Measurements from ENCODE around the gene KASH5. TPM values are rescaled to one million over a fixed set of nuclear protein-coding genes. Genes with fewer than 3 reads are reported as not detected.

Gene KASH5
- total and polyA plus RNA-seq, 2 of the 8 experiments (the other 6 are each of a cell fraction or from before 2014, with no cell fraction given), result 0.05 to 0.19 TPM

- TF ChIP-seq SIN3A (conservative IDR thresholded peaks at IDR 0.05 in 1 of 2, IDR thresholded peaks at IDR 0.05 in 1 of 2; ENCODE audit: low read depth in 1 of 2, low read length in 2 of 2) (peak in 1 of 2 experiments; percentile 87; a peak in 2 of 4 replicates), RAD21 (IDR thresholded peaks at IDR 0.05 in 1 of 2, conservative IDR thresholded peaks at IDR 0.05 in 1 of 2; ENCODE audit: low read depth in 2 of 2, low read length in 2 of 2) (no peak), CHD1 (IDR thresholded peaks at IDR 0.05; ENCODE audit: low read depth, low read length) (no peak), PHF8 (conservative IDR thresholded peaks at IDR 0.05; ENCODE audit: low read depth, low read length) (no peak), CTBP2 (IDR thresholded peaks at IDR 0.05; ENCODE audit: borderline replicate concordance, insufficient read depth, insufficient read length, low read length) (no peak), KDM4A (IDR thresholded peaks at IDR 0.05; ENCODE audit: low read depth, low read length, severe bottlenecking) (peak; percentile 32), SIX5 (IDR thresholded peaks at IDR 0.05; ENCODE audit: low read depth, low read length) (no peak), POLR2AphosphoS5 (IDR thresholded peaks at IDR 0.05; ENCODE audit: low read depth, low read length) (peak; percentile 80; the same call in 1 of the 2 replicates), TBP (IDR thresholded peaks at IDR 0.05; ENCODE audit: low read depth, low read length) (no peak; the same call in none of the 2 replicates), HDAC6 (IDR thresholded peaks at IDR 0.05; ENCODE audit: low read depth, low read length) (no peak), TAF7 (optimal IDR thresholded peaks at IDR 0.05; ENCODE audit: borderline replicate concordance, low read depth, low read length) (no peak), RFX5 (IDR thresholded peaks at IDR 0.05; ENCODE audit: borderline replicate concordance, low read depth, low read length) (no peak), NANOG (IDR thresholded peaks at IDR 0.05; ENCODE audit: insufficient read depth, low read depth, low read length, poor library complexity, severe bottlenecking) (no peak), HDAC2 (IDR thresholded peaks at IDR 0.05; ENCODE audit: borderline replicate concordance in 1 of 2, low read depth in 2 of 2, low read length in 2 of 2) (no peak; a peak in 1 of 4 replicates), RBBP5 (IDR thresholded peaks at IDR 0.05; ENCODE audit: borderline replicate concordance, low read depth, low read length) (no peak; the same call in 1 of the 2 replicates), KDM1A (IDR thresholded peaks at IDR 0.05; ENCODE audit: borderline replicate concordance, low read length) (no peak), E2F6 (IDR thresholded peaks at IDR 0.05) (peak; percentile 99), EZH2 (IDR thresholded peaks at IDR 0.05; ENCODE audit: low read depth, low read length, severe bottlenecking) (no peak)
Measured at GRCh38 chr19:49339301-49340068, 48.6 kb upstream of the KASH5 start (continued).
